ENCODE measurements around the gene RFESD. TPM values are rescaled to one million over a fixed set of nuclear protein-coding genes. Genes with fewer than 3 reads are reported as not detected.

Gene RFESD
- total RNA-seq: 1.6 and 2.6 TPM in 2 replicates

DNA sequence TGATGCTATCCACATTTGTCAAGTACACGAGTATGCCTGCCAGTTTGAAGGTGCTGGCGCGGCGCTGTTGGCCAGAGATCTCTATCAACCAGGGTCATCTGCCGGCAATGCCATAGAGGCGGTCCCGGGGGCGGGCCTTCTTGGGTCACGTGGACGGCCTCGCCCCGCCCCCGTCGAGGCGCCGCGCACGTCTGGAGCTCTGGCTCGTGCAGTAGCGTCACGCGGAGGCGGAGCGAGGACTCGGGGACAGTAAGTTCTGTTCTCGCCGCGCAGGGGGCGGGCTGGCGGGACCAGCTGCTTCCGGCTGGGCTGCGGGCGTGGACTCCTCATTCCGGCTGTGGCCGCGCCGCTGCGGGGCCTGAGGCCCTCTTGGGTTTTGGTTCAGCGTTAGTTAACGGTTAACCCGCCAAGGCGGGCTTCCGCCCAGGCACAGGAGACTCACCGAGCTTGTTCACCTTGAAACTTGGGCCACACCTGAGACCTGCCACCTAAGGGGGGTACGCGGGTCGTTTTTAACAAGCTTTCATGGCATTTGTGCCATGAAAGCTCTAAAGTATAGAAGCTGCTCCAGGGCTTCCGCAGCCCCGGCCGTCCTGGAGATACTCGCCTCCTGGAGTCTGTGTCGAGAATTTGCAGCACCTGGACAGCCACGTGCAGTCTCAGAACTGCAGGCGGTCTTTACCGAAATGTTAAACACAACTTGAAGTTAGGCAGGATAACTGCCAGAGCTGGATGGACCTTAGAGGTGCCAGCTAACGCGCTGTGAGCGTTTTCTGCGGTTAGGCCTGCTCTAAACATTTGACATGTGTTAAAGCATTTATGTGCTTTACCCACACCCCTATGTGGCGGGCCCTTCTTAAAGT, at the start of gene RFESD:
Gene RFESD (plus strand): TSS at position 209 of the 863 bp plus-strand sequence. CDS start 5,495 bp downstream, outside the sequence.
- peak; percentile 98 for DNase-seq (ENCODE audit: low read depth)
- TF ChIP-seq, protein P1, sequence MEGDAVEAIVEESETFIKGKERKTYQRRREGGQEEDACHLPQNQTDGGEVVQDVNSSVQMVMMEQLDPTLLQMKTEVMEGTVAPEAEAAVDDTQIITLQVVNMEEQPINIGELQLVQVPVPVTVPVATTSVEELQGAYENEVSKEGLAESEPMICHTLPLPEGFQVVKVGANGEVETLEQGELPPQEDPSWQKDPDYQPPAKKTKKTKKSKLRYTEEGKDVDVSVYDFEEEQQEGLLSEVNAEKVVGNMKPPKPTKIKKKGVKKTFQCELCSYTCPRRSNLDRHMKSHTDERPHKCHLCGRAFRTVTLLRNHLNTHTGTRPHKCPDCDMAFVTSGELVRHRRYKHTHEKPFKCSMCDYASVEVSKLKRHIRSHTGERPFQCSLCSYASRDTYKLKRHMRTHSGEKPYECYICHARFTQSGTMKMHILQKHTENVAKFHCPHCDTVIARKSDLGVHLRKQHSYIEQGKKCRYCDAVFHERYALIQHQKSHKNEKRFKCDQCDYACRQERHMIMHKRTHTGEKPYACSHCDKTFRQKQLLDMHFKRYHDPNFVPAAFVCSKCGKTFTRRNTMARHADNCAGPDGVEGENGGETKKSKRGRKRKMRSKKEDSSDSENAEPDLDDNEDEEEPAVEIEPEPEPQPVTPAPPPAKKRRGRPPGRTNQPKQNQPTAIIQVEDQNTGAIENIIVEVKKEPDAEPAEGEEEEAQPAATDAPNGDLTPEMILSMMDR (IDR thresholded peaks at IDR 0.05; ENCODE audit: insufficient read depth, low read depth, low read length): no peak
- H3K4me3 ChIP-seq (ENCODE audit: low read depth, low read length): peak within 1 kb of the TSS; percentile 62

DNA sequence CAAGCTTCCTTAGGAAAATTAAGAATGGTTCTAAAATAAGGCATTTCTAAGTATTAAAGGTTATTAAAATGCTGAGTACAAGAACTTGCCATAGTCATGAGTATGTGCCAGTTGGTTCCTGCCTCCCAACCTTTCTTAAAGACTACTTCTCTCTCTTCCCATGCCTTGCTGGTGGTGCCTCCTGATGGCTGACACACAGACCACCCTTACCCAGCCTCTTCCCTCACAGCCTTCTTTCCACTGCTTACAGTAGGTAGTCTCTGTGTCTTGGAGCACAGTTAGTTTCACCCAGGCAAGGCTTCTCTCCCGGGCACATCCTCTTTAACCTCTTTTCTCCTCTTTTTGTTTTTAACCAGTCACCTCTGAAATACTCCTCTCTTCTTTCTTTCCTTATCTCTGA, 47.3 kb upstream of the RFESD start:
- TF ChIP-seq, protein P1 (IDR thresholded peaks at IDR 0.05; ENCODE audit: insufficient read depth, low read depth, low read length): no peak
- H3K4me3 ChIP-seq (ENCODE audit: low read depth, low read length): no peak overlapping the region
- DNase-seq (ENCODE audit: low read depth): no peak

DNA sequence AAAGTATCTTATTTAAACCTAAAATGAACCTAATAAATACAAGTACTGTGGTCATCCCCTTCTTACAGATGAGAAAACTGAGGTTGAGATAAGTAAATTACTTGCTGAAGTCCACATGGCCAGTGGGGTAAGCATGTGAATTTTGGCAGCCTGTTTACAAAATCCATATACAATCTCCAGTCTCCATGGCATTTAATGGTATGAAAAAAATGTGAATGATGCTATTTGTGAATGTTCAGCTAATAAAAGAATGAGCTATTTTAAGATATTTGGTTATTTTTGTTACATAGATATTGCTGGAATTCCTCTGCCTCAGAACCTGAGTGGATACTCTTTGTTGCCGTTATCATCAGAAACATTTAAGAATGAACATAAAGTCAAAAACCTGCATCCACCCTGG, 46.0 kb upstream of the RFESD start:
- H3K4me3 ChIP-seq (ENCODE audit: low read depth, low read length): no peak overlapping the region
- TF ChIP-seq, protein P1 (IDR thresholded peaks at IDR 0.05; ENCODE audit: insufficient read depth, low read depth, low read length): no peak
- no peak for DNase-seq (ENCODE audit: low read depth)

DNA sequence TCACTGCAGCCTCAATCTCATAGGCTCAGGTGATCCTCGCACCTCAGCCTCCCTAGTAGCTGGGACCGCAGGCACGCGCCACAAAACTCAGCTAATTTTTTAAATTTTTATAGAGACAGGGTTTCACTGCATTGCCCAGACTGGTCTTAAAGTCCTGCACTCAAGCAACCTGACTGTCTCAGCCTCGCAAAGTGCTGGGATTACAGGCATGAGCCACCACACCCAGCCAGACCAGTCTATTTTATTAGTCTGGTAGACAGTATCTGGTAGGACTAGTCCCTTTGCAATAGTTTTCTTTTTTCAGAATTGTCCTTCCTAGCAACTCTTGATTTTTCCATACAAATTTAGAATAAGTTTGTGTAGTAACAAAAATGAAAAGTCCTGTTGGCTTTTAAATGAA, 40.8 kb upstream of the RFESD start:
- TF ChIP-seq, protein P1 (IDR thresholded peaks at IDR 0.05; ENCODE audit: insufficient read depth, low read depth, low read length): no peak
- DNase-seq (ENCODE audit: low read depth): no peak
- H3K4me3 ChIP-seq (ENCODE audit: low read depth, low read length): no peak overlapping the region

DNA sequence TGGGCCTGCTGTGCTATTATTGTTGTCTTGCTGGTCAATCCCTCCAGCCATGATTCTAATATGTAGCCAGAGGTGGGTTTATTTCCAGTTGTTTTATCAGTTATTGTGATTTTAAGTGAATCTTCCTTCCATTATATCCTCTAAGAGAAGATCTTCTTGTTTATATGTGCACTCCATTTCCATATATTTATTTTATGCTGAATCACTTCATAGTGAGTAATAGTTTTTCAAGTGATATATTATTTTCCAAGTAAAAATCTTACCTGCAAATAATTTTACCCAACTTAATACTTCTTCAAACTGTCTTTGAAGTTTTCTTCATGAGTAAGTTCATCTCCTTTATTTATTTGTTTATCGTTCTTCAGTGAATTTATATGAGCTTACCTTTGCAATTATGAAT, 40.2 kb upstream of the RFESD start:
- no peak for DNase-seq (ENCODE audit: low read depth)
- TF ChIP-seq, protein P1 (IDR thresholded peaks at IDR 0.05; ENCODE audit: insufficient read depth, low read depth, low read length): no peak
- no peak overlapping the region for H3K4me3 ChIP-seq (ENCODE audit: low read depth, low read length)

DNA sequence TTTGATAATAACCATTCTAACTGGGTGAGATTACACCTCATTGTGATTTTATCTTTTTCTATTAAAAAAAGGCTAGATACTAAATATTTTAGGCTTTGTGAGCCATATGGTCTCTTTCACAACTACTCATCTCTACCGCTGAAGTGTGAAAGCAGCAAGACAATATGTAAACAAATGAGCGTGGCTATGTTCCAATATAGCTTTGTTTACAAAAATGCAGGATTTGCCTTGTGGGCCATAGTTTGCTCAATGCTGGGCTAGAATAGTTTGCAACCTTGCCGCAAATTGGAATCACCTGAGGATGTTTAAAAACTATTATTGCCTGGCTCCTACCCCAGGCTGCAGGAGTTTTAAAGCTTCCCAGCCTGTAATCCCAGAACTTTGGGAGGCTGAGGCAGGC, 36.9 kb upstream of the RFESD start:
- peak; percentile 81 for DNase-seq (ENCODE audit: low read depth)
- H3K4me3 ChIP-seq (ENCODE audit: low read depth, low read length): no peak overlapping the region
- TF ChIP-seq, protein P1 (IDR thresholded peaks at IDR 0.05; ENCODE audit: insufficient read depth, low read depth, low read length): no peak

Measured in fibroblast of villous mesenchyme (primary cell).